ENCODE results near the gene LENG8. TPM values are rescaled to one million over a fixed set of nuclear protein-coding genes. Genes with fewer than 3 reads are reported as not detected.

Gene LENG8
- total and polyA plus RNA-seq, 2 of the 8 experiments (the other 6 are each of a cell fraction or from before 2014, with no cell fraction given): 62.2 to 108 TPM

- DNase-seq (ENCODE audit: low read depth in 1 of 2, low spot score in 2 of 2) (no peak), FAIRE-seq (no peak)
- peaks cover 6% of the 10 kb centered on the region; the same call in 1 of the 2 replicates for H3K23me2 ChIP-seq (ENCODE audit: low read depth, low read length)
- H4K91ac ChIP-seq (replicated peaks; ENCODE audit: insufficient read length, low read length): no peak overlapping the region
- no peak overlapping the region for H3K56ac ChIP-seq (replicated peaks; ENCODE audit: insufficient read length, low read depth, low read length)
- H3K79me1 ChIP-seq (ENCODE audit: low read depth, low read length): peaks cover 18% of the 10 kb centered on the region
- H3K4me1 ChIP-seq (replicated peaks in 1 of 4; ENCODE audit: control insufficient read depth in 3 of 4, insufficient read depth in 4 of 4, low read length in 3 of 4): peaks cover 0 to 2% (median under 1%) of the 10 kb centered on the region in 4 experiments; a peak in 5 of 7 replicates
- H3K23ac ChIP-seq (ENCODE audit: insufficient read length): no peak overlapping the region
- peaks cover 37 to 52% (median 50%) of the 10 kb centered on the region in 4 experiments for H3K36me3 ChIP-seq (ENCODE audit: control insufficient read depth in 2 of 4, insufficient read depth in 4 of 4, low read length in 3 of 4)
- ChIA-PET CTCF (ENCODE audit: partially characterized antibody) (interaction anchor here (1.2 to 1.3 kb wide), 2 partner anchors 11 to 61 kb away, joined by 3 to 4 read pairs; no protein-coding TSS in a partner anchor), POLR2A (ENCODE audit: partially characterized antibody) (interaction anchor here (1.6 to 10.3 kb wide), 3 partner anchors 9 to 30 kb away, joined by 3 to 129 read pairs (median 29); partner anchors contain the start of gene LENG9)
- H2AK5ac ChIP-seq (ENCODE audit: low read depth, low read length): no peak overlapping the region
- peaks cover 18 to 46% of the 10 kb centered on the region in 2 experiments for H4K20me1 ChIP-seq (replicated peaks in 1 of 2; ENCODE audit: control insufficient read depth in 1 of 2, insufficient read depth in 2 of 2, low read length in 2 of 2)
- H2BK5ac ChIP-seq (ENCODE audit: low read depth, low read length): no peak overlapping the region
- H3K18ac ChIP-seq (ENCODE audit: extremely low read depth, low read length): no peak overlapping the region
- H4K8ac ChIP-seq (ENCODE audit: extremely low read depth, insufficient read depth, low read length): no peak overlapping the region
- H3K9ac ChIP-seq (replicated peaks in 1 of 4; ENCODE audit: extremely low read depth in 1 of 4, low read depth in 3 of 4, low read length in 3 of 4): no peak overlapping the region
- no peaks in the 10 kb centered on the region for H3K9me3 ChIP-seq (ENCODE audit: insufficient read depth in 2 of 2, low read depth in 1 of 2, low read length in 1 of 2)
- no peak overlapping the region for H3K14ac ChIP-seq (ENCODE audit: insufficient read length)
- 96% methylated on average over 11 of the region's 11 CpGs; no CpG with 5 or more reads in 1 of the 2 experiments for WGBS, 2 experiments (ENCODE audit: extremely low coverage in 1 of 2, insufficient coverage in 1 of 2, insufficient read length in 1 of 2, insufficient replicate concordance in 2 of 2, low coverage in 1 of 2, low lambda C conversion rate in 2 of 2, missing lambda C conversion rate in 1 of 2)
- no peaks in the 10 kb centered on the region for H3K27me3 ChIP-seq (replicated peaks in 1 of 4; ENCODE audit: control insufficient read depth in 3 of 4, extremely low read depth in 1 of 4, insufficient read depth in 3 of 4, low read length in 3 of 4)
- no peak overlapping the region for H3K4ac ChIP-seq (replicated peaks; ENCODE audit: insufficient read length, low read depth, low read length)
- H4K5ac ChIP-seq (ENCODE audit: insufficient read length, low read depth, low read length): no peak overlapping the region
- H2BK120ac ChIP-seq (replicated peaks; ENCODE audit: low read depth, low read length): no peak overlapping the region
- H3K4me2 ChIP-seq (ENCODE audit: insufficient read depth in 1 of 2, low read depth in 2 of 2, low read length in 2 of 2): no peak overlapping the region
- no peak overlapping the region for H2BK15ac ChIP-seq (ENCODE audit: low read length)
- H2BK12ac ChIP-seq (ENCODE audit: low read depth, low read length): no peak overlapping the region
- H2BK20ac ChIP-seq (ENCODE audit: low read length): no peak overlapping the region
- no peak overlapping the region for H3K4me3 ChIP-seq (ENCODE audit: extremely low read depth in 1 of 4, insufficient read depth in 2 of 4, low read depth in 3 of 4, low read length in 4 of 4)
- no peak overlapping the region for H3K27ac ChIP-seq (ENCODE audit: low read depth, low read length)
- peaks cover 16 to 53% of the 10 kb centered on the region in 2 experiments for H3K79me2 ChIP-seq (ENCODE audit: control insufficient read depth in 1 of 2, insufficient read depth in 2 of 2, low read length in 2 of 2)
- no peak overlapping the region for H2AFZ ChIP-seq (ENCODE audit: low read length)
- TF ChIP-seq RXRA (IDR thresholded peaks at IDR 0.05; ENCODE audit: insufficient read depth, low read depth, low read length) (no peak), TAF7 (optimal IDR thresholded peaks at IDR 0.05; ENCODE audit: borderline replicate concordance, low read depth, low read length) (no peak), CBX5 (IDR thresholded peaks at IDR 0.05; ENCODE audit: low read depth, low read length) (no peak), SP2 (IDR thresholded peaks at IDR 0.05; ENCODE audit: low read length) (no peak), SRF (IDR thresholded peaks at IDR 0.05; ENCODE audit: low read depth, low read length) (no peak), PHF8 (conservative IDR thresholded peaks at IDR 0.05; ENCODE audit: low read depth, low read length) (no peak), CHD1 (IDR thresholded peaks at IDR 0.05; ENCODE audit: low read depth, low read length) (no peak), HDAC2 (IDR thresholded peaks at IDR 0.05; ENCODE audit: borderline replicate concordance in 1 of 2, low read depth in 2 of 2, low read length in 2 of 2) (no peak), TEAD4 (IDR thresholded peaks at IDR 0.05; ENCODE audit: low read depth, low read length) (no peak), RFX5 (IDR thresholded peaks at IDR 0.05; ENCODE audit: borderline replicate concordance, low read depth, low read length) (no peak), EZH2 (IDR thresholded peaks at IDR 0.05; ENCODE audit: low read depth, low read length, severe bottlenecking) (no peak), SIRT6 (IDR thresholded peaks at IDR 0.05; ENCODE audit: low read length) (no peak)
- TF ChIP-seq, protein P1, sequence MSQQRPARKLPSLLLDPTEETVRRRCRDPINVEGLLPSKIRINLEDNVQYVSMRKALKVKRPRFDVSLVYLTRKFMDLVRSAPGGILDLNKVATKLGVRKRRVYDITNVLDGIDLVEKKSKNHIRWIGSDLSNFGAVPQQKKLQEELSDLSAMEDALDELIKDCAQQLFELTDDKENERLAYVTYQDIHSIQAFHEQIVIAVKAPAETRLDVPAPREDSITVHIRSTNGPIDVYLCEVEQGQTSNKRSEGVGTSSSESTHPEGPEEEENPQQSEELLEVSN (IDR thresholded peaks at IDR 0.05): no peak
These were observed 3.0 kb downstream of the LENG8 start for GRCh38 chr19:54451997-54452396.

Measured in H1 (cell line).